HG03432 (cell line): ENCODE results near the gene SLC25A33.

ENCODE experiments used
- ATAC-seq: cut with Tn5 transposase; IDR thresholded peaks from one replicate; pipeline ENCODE4 v1.9.1; 2021; ENCODE audit warnings: mild to moderate bottlenecking, moderate library complexity; ENCODE audit not compliant: unreplicated experiment

The SLC25A33 gene

GRCh38 chr1:9599741-9600140 is 60.5 kb downstream of the SLC25A33 start:
- no peak for ATAC-seq

GRCh38 chr1:9600861-9601834 is 61.9 kb downstream of the SLC25A33 start:
- no peak for ATAC-seq

- ATAC-seq: no peak
Measured at GRCh38 chr1:9601942-9602793, 62.9 kb downstream of the SLC25A33 start.

- no peak for ATAC-seq
Measured at GRCh38 chr1:9602794-9603167, 63.5 kb downstream of the SLC25A33 start.

GRCh38 chr1:9603307-9603706 is 64.0 kb downstream of the SLC25A33 start:
- ATAC-seq: no peak

GRCh38 chr1:9603766-9604753 is 64.8 kb downstream of the SLC25A33 start:
- ATAC-seq: no peak

- no peak for ATAC-seq
Measured at GRCh38 chr1:9604836-9605235, 65.6 kb downstream of the SLC25A33 start.

GRCh38 chr1:9605946-9606455 is 66.7 kb downstream of the SLC25A33 start:
- ATAC-seq: no peak

- ATAC-seq: no peak
Measured at GRCh38 chr1:9606458-9606857, 67.2 kb downstream of the SLC25A33 start.

GRCh38 chr1:9606948-9607347 is 67.7 kb downstream of the SLC25A33 start:
- no peak for ATAC-seq

GRCh38 chr1:9607352-9607751 is 68.1 kb downstream of the SLC25A33 start:
- no peak for ATAC-seq

- no peak for ATAC-seq
Measured at GRCh38 chr1:9609998-9610397, 70.7 kb downstream of the SLC25A33 start.

- ATAC-seq: no peak
Measured at GRCh38 chr1:9610548-9610947, 71.3 kb downstream of the SLC25A33 start.

GRCh38 chr1:9611716-9612115 is 72.5 kb downstream of the SLC25A33 start:
- ATAC-seq: no peak

- no peak for ATAC-seq
Measured at GRCh38 chr1:9612162-9612845, 73.0 kb downstream of the SLC25A33 start.

GRCh38 chr1:9612871-9613624 is 73.8 kb downstream of the SLC25A33 start:
- ATAC-seq: no peak

- ATAC-seq: no peak
Measured at GRCh38 chr1:9613625-9614299, 74.5 kb downstream of the SLC25A33 start.

GRCh38 chr1:9615316-9616063 is 76.2 kb downstream of the SLC25A33 start:
- ATAC-seq: no peak
